ENCODE data around the gene DACH1. TPM values are rescaled to one million over a fixed set of nuclear protein-coding genes. Genes with fewer than 3 reads are reported as not detected.

The DACH1 gene
- total RNA-seq, 1 donor from 2014 or later = 1.6 TPM

GRCh38 chr13:71772361-71772760 lies 94.6 kb downstream of the DACH1 start:
- Histone ChIP-seq H4K20me1 (ENCODE audit: insufficient read depth, low read length) (no peaks in the 10 kb centered on the region), H3K27ac (ENCODE audit: low read depth, low read length) (no peak overlapping the region), H3K4me3 (ENCODE audit: insufficient read depth, low read depth, low read length) (no peak overlapping the region), H2AFZ (ENCODE audit: low read depth, low read length) (no peak overlapping the region), H3K4me1 (ENCODE audit: insufficient read depth, low read length) (no peaks in the 10 kb centered on the region), H3K4me2 (ENCODE audit: low read length) (no peak overlapping the region), H3K9ac (ENCODE audit: low read length) (no peak overlapping the region), H3K27me3 (ENCODE audit: insufficient read depth, low read length) (no peaks in the 10 kb centered on the region), H3K9me3 (ENCODE audit: insufficient read depth, low read depth, low read length) (no peaks in the 10 kb centered on the region), H3K36me3 (ENCODE audit: insufficient read depth, low read length) (no peaks in the 10 kb centered on the region), H3K79me2 (ENCODE audit: insufficient read depth, low read length) (no peaks in the 10 kb centered on the region)
- TF ChIP-seq EZH2 (IDR thresholded peaks at IDR 0.05; ENCODE audit: insufficient read depth, low read length) (no peak), CTCF (IDR thresholded peaks at IDR 0.05; ENCODE audit: insufficient read depth, low read depth, low read length) (no peak)
- H3K36me3 Mint-ChIP-seq (ENCODE audit: low read depth, unreplicated experiment) = no peaks in the 10 kb centered on the region
- peaks cover 1% of the 10 kb centered on the region for H3K4me1 Mint-ChIP-seq (ENCODE audit: low read depth, unreplicated experiment)
- no peak overlapping the region for H3K4me3 Mint-ChIP-seq (ENCODE audit: unreplicated experiment)
- H3K27ac Mint-ChIP-seq (ENCODE audit: unreplicated experiment) = no peak overlapping the region
- no peak for DNase-seq (ENCODE audit: low read depth)
- H3K27me3 Mint-ChIP-seq (ENCODE audit: low read depth, unreplicated experiment) = no peaks in the 10 kb centered on the region
- H3K9me3 Mint-ChIP-seq (ENCODE audit: unreplicated experiment) = no peaks in the 10 kb centered on the region
- FAIRE-seq = no peak

GRCh38 chr13:71771144-71771543 lies 95.9 kb downstream of the DACH1 start:
- Histone ChIP-seq H3K36me3 (ENCODE audit: insufficient read depth, low read length) (no peaks in the 10 kb centered on the region), H3K9ac (ENCODE audit: low read length) (no peak overlapping the region), H3K4me2 (ENCODE audit: low read length) (no peak overlapping the region), H3K27me3 (ENCODE audit: insufficient read depth, low read length) (no peaks in the 10 kb centered on the region), H3K27ac (ENCODE audit: low read depth, low read length) (no peak overlapping the region), H4K20me1 (ENCODE audit: insufficient read depth, low read length) (no peaks in the 10 kb centered on the region), H3K4me1 (ENCODE audit: insufficient read depth, low read length) (no peaks in the 10 kb centered on the region), H3K79me2 (ENCODE audit: insufficient read depth, low read length) (no peaks in the 10 kb centered on the region), H2AFZ (ENCODE audit: low read depth, low read length) (no peak overlapping the region), H3K9me3 (ENCODE audit: insufficient read depth, low read depth, low read length) (no peaks in the 10 kb centered on the region), H3K4me3 (ENCODE audit: insufficient read depth, low read depth, low read length) (no peak overlapping the region)
- Mint-ChIP-seq H3K4me1 (ENCODE audit: low read depth, unreplicated experiment) (peaks cover 1% of the 10 kb centered on the region), H3K4me3 (ENCODE audit: unreplicated experiment) (no peak overlapping the region), H3K36me3 (ENCODE audit: low read depth, unreplicated experiment) (no peaks in the 10 kb centered on the region), H3K9me3 (ENCODE audit: unreplicated experiment) (no peaks in the 10 kb centered on the region), H3K27ac (ENCODE audit: unreplicated experiment) (no peak overlapping the region), H3K27me3 (ENCODE audit: low read depth, unreplicated experiment) (no peaks in the 10 kb centered on the region)
- no peak for FAIRE-seq
- TF ChIP-seq EZH2 (IDR thresholded peaks at IDR 0.05; ENCODE audit: insufficient read depth, low read length) (no peak), CTCF (IDR thresholded peaks at IDR 0.05; ENCODE audit: insufficient read depth, low read depth, low read length) (no peak)
- no peak for DNase-seq (ENCODE audit: low read depth)

- no peaks in the 10 kb centered on the region for H4K20me1 ChIP-seq (ENCODE audit: insufficient read depth, low read length)
- H3K9me3 ChIP-seq (ENCODE audit: insufficient read depth, low read depth, low read length) = no peaks in the 10 kb centered on the region
- no peaks in the 10 kb centered on the region for H3K36me3 ChIP-seq (ENCODE audit: insufficient read depth, low read length)
- H3K79me2 ChIP-seq (ENCODE audit: insufficient read depth, low read length) = no peaks in the 10 kb centered on the region
- H3K9me3 Mint-ChIP-seq (ENCODE audit: unreplicated experiment) = no peaks in the 10 kb centered on the region
- no peak for DNase-seq (ENCODE audit: low read depth)
- peaks cover 1% of the 10 kb centered on the region for H3K4me1 Mint-ChIP-seq (ENCODE audit: low read depth, unreplicated experiment)
- H3K4me1 ChIP-seq (ENCODE audit: insufficient read depth, low read length) = no peaks in the 10 kb centered on the region
- H3K27ac Mint-ChIP-seq (ENCODE audit: unreplicated experiment) = no peak overlapping the region
- H3K27me3 ChIP-seq (ENCODE audit: insufficient read depth, low read length) = no peaks in the 10 kb centered on the region
- H2AFZ ChIP-seq (ENCODE audit: low read depth, low read length) = no peak overlapping the region
- TF ChIP-seq EZH2 (IDR thresholded peaks at IDR 0.05; ENCODE audit: insufficient read depth, low read length) (no peak), CTCF (IDR thresholded peaks at IDR 0.05; ENCODE audit: insufficient read depth, low read depth, low read length) (no peak)
- no peak overlapping the region for H3K4me3 ChIP-seq (ENCODE audit: insufficient read depth, low read depth, low read length)
- no peaks in the 10 kb centered on the region for H3K36me3 Mint-ChIP-seq (ENCODE audit: low read depth, unreplicated experiment)
- no peak overlapping the region for H3K9ac ChIP-seq (ENCODE audit: low read length)
- no peak overlapping the region for H3K4me2 ChIP-seq (ENCODE audit: low read length)
- H3K27ac ChIP-seq (ENCODE audit: low read depth, low read length) = no peak overlapping the region
- no peaks in the 10 kb centered on the region for H3K27me3 Mint-ChIP-seq (ENCODE audit: low read depth, unreplicated experiment)
- no peak for FAIRE-seq
- H3K4me3 Mint-ChIP-seq (ENCODE audit: unreplicated experiment) = no peak overlapping the region
Measured at GRCh38 chr13:71770710-71771109, 96.3 kb downstream of the DACH1 start.
